Prostate gland (tissue), 2 donors: ENCODE measurements around the gene STK36. TPM values are rescaled to one million over a fixed set of nuclear protein-coding genes. Genes with fewer than 3 reads are reported as not detected.

ENCODE experiments used
- DNase-seq: peaks from one replicate; pipeline ENCODE4 v3.0.0-alpha.2; 2019; ENCODE audit warnings: low spot score
- H3K27ac ChIP-seq, 2 donors: fragments of 200-600 bp; sonication (generic); 2 replicates each; pipeline ENCODE4 v1.5.1; 2017 to 2019
- H3K27me3 ChIP-seq: fragments of 200-600 bp; sonication (generic); replicated peaks from 2 replicates; pipeline ENCODE4 v1.5.1; 2019; ENCODE audit not compliant: insufficient read depth
- H3K36me3 ChIP-seq, 2 donors: fragments of 200-600 bp; sonication (generic); 1 replicate in 1 of 2; 2 replicates in 1 of 2; pipeline versions ENCODE4 v1.5.1 to v1.8.1; 2017 to 2019
- H3K4me1 ChIP-seq: fragments of 200-600 bp; sonication (generic); replicated peaks from 2 replicates; pipeline ENCODE4 v1.5.1; 2019
- H3K4me3 ChIP-seq, 2 donors: fragments of 200-600 bp; sonication (generic); 2 replicates each; pipeline ENCODE4 v1.5.1; 2017 to 2019
- H3K9me3 ChIP-seq: fragments of 200-600 bp; sonication (generic); 2 replicates; pipeline ENCODE4 v1.5.1; 2017
- CTCF ChIP-seq, 4 experiments: fragments of 200-600 bp in 2 of 4; fragments of 450-650 bp in 2 of 4; sonication (generic) in 2 of 4; IDR thresholded peaks; 1 replicate in 3 of 4; 2 replicates in 1 of 4; pipeline ENCODE4 v1.5.1; 2016 to 2019; ENCODE audit warnings: antibody characterized with exemption in 4 of 4, mild to moderate bottlenecking in 2 of 4, moderate library complexity in 2 of 4
- POLR2A ChIP-seq: fragments of 450-650 bp; IDR thresholded peaks from one replicate; pipeline ENCODE4 v1.6.1; 2016; ENCODE audit warnings: antibody characterized with exemption, mild to moderate bottlenecking
- POLR2AphosphoS5 ChIP-seq: sonication (generic); formaldehyde crosslinking; IDR thresholded peaks from one replicate; pipeline ENCODE4 v1.6.1; 2017; ENCODE audit warnings: antibody characterized with exemption
- WGBS: methylation state at CpG from one replicate; pipeline ENCODE4 v1.1.5; 2018; 5-methylcytosine and 5-hydroxymethylcytosine counted together
- intact Hi-C: fragments of 100-400 bp; cut with DNase I; formaldehyde crosslinking; loops from one replicate; pipeline ENCODE4 v1.14.2; 2022
- total RNA-seq, 2 donors: library from RNA; depleted of rRNA; stranded (reverse); fragments of >200 nt; gene quantifications; one replicate each; pipeline ENCODE4 v1.1.0, GENCODE V29; 2016

Gene STK36
- total RNA-seq: 10 to 100 TPM; 22.0 to 90.9 TPM

- intact Hi-C loops: no loop called here
- Histone ChIP-seq H3K27me3 (no peaks in the 10 kb centered on the region), H3K4me3 (peak within 1 kb of the TSS; percentile 48 to 73), H3K4me1 (peaks cover 4% of the 10 kb centered on the region), H3K36me3 (peaks cover 0 to 6% of the 10 kb centered on the region in 2 donors), H3K9me3 (no peaks in the 10 kb centered on the region), H3K27ac (peak within 1 kb of the TSS; percentile 56 to 65)
- TF ChIP-seq CTCF (IDR thresholded peaks at IDR 0.05) (no peak), POLR2AphosphoS5 (peak; percentile 92), POLR2A (peak; percentile 30)
- DNase-seq: peak; percentile 75
- under 1% methylated on average over 49 of the region's 49 CpGs for WGBS
Measured at GRCh38 chr2:218671654-218672566, at the start of gene STK36, which contains the start of gene RNF25. TSS of gene STK36 (plus strand) at chr2:218672086. CDS start at chr2:218672830, 744 bp downstream. TSS of gene RNF25 (minus strand) at chr2:218672002. CDS start at chr2:218671970, 32 bp downstream.

- no peaks in the 10 kb centered on the region for H3K9me3 ChIP-seq
- H3K36me3 ChIP-seq: no peaks in the 10 kb centered on the region
Measured at GRCh38 chr2:218622606-218623365, 49.1 kb upstream of the STK36 start.

GRCh38 chr2:218623366-218623705, 48.5 kb upstream of the STK36 start:
- Histone ChIP-seq H3K36me3 (no peaks in the 10 kb centered on the region), H3K4me1 (no peaks in the 10 kb centered on the region), H3K27ac (no peak overlapping the region), H3K27me3 (no peaks in the 10 kb centered on the region), H3K4me3 (no peak overlapping the region), H3K9me3 (no peaks in the 10 kb centered on the region)
- no peak for DNase-seq
- WGBS: 65% methylated on average over 3 of the region's 3 CpGs
- no peak for TF ChIP-seq POLR2A
- no peak for TF ChIP-seq CTCF (IDR thresholded peaks at IDR 0.05)
- TF ChIP-seq POLR2AphosphoS5: no peak
- intact Hi-C loops: no loop called here

More at GRCh38 chr2:218622606-218623365, 49.1 kb upstream of the STK36 start:
- H3K27me3 ChIP-seq: no peaks in the 10 kb centered on the region
- H3K4me1 ChIP-seq: no peaks in the 10 kb centered on the region
- no peak overlapping the region for H3K4me3 ChIP-seq
- H3K27ac ChIP-seq: no peak overlapping the region
- 60% methylated on average over 7 of the region's 7 CpGs for WGBS
- no peak for TF ChIP-seq POLR2A
- TF ChIP-seq CTCF (IDR thresholded peaks at IDR 0.05): no peak
- no peak for TF ChIP-seq POLR2AphosphoS5
- no peak for DNase-seq
- intact Hi-C loops: no loop called here

GRCh38 chr2:218626369-218626768, 45.5 kb upstream of the STK36 start:
- intact Hi-C loops: no loop called here
- Histone ChIP-seq H3K27me3 (no peaks in the 10 kb centered on the region), H3K4me1 (no peaks in the 10 kb centered on the region), H3K36me3 (no peaks in the 10 kb centered on the region), H3K9me3 (no peaks in the 10 kb centered on the region), H3K4me3 (no peak overlapping the region), H3K27ac (no peak overlapping the region)
- WGBS: 92% methylated on average over 4 of the region's 4 CpGs
- DNase-seq: no peak
- no peak for TF ChIP-seq CTCF (IDR thresholded peaks at IDR 0.05)
- no peak for TF ChIP-seq POLR2A
- no peak for TF ChIP-seq POLR2AphosphoS5
